GM21717 (cell line): ENCODE measurements around the gene PSG11.
"Not testable (repeated sequence)": the region's sequence is repeated elsewhere in the genome, so short reads cannot be mapped to it uniquely, and the experiment has no call there.

ENCODE experiments used
- ATAC-seq: cut with Tn5 transposase; IDR thresholded peaks from one replicate; pipeline ENCODE4 v1.9.1; 2021; ENCODE audit warnings: mild to moderate bottlenecking, moderate library complexity; ENCODE audit not compliant: unreplicated experiment

PSG11 gene

DNA sequence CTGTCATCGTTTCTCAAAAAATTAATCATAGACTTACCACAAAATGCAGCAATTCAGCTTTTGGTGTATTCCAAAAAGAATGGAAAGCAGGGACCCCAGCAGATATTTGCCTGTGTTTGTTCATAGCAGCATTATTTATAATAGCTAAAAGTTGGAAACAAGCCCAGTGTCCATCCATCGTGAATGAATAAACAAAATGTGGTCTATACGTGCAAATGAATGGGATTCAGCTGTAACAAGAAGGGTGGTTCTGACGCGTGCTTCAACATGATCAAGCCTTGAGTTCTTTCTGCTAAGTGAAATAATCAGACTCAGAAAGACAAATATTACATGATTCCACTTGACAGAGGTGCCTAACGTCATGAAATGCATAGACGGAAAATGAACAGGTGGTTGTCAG lies 36.4 kb downstream of the PSG11 start:
- no peak for ATAC-seq

DNA sequence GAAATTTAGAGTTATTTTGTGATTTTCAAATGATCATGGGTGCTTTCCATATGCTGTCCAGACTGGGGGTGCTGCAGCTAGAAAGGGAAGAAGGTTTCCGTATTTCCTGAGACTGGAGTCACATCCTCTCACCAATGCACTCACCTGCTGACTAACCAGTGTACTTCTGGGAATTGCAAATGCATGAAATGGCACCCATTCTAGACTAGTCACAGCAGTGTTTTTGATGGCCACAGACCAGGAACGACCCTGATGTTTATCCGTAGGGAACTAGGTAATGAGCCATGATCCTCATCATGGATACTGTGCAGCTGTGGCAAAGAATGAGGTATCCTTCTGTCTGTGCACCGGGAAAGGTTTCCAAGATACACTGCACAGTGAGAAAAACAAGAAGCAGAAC lies 37.1 kb downstream of the PSG11 start:
- ATAC-seq, result not testable (repeated sequence)

DNA sequence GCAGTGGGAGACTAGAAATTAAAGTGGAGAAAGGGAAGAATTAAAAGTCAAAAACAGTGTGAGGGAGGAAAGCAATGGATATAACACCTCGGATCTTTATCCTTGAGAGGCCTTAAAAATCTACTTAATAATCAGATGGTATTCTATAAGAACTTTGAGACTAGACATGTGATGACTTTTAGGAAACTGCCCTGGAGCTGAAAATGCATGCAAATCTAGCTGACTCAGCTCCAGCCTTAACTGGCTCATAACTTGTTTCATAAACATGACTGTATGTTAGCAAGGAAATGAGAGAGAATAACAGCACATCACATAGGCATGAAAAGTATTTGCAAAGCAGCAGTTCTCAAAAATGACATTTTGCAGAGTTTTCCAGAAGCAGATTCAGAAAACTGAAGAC lies 38.1 kb downstream of the PSG11 start:
- ATAC-seq, result not testable (repeated sequence)

DNA sequence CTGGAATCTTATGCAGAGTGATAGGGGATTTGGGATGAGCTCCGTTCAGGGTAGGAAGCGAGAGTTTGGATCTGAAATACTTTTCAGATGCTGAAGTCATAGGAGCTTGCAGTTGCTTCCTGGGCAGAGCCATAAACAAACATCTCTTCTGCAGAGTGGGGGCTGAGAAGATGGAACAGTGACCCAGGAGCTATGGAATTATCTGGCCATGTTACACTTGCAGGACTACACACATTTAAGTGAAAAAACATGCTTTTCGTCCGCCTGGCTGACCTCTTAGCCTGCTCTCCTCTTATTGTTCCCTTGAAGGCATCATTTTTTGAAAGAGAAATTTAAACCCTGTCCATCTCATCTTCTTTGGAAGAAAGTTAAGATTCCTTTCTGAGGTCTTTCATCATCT lies 40.7 kb downstream of the PSG11 start:
- no peak for ATAC-seq

DNA sequence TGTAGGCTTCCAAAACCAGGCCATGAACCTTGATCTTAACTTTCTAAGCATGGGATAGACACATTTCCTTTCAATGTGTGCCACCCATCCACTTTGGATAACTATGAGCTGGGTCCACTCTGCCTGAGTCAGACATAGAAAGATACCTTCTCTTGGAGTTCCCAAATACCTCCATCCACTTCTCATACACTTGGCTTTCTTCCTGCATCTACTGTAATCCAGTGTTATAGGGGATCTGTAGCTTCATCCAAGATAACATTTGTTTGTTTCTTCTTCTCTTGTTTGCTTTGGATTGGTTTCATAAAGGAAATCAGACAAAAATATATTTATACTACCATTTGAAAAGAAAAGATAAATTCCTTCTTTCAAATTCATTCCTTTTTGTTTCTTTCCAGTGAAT lies 44.2 kb downstream of the PSG11 start:
- ATAC-seq, result not testable (repeated sequence)

DNA sequence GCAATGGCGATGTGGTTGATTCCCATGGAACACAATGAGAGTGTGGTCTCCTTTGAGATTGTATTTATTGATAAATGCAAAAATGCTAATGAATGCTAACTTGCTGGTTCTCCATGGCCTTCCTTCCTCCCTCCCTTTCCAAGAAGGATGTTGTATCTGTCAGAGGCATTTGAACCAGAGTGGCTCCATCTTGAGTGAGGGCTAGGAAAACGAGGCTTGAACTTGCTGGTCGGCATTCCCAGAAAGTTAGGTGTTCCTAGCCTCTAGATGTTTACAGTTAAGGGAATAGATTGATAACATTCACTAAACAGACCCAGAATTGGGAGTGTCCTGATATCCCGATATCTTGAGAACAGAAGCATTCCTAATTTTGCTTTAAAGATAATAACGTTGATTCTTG lies 54.8 kb downstream of the PSG11 start:
- ATAC-seq, result not testable (repeated sequence)

DNA sequence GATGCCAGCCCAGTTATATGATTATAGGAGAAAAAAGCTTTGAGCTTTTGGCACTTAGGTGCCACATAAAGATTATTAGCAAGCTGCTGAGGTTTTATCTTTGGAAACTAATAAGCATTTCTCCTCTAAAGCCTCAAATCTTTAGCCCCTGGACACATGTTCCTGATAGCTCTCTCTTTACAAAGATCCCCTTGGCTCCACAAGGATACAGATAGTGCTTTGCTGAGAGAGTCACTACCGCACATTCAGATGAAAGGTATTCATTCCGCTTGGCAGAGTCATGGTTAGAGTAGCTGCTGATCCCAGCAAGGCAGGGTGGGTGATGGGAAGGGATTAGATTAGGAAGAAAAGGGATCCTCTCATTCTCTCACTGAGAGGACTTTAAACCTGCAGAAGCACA lies 61.1 kb downstream of the PSG11 start:
- no peak for ATAC-seq

DNA sequence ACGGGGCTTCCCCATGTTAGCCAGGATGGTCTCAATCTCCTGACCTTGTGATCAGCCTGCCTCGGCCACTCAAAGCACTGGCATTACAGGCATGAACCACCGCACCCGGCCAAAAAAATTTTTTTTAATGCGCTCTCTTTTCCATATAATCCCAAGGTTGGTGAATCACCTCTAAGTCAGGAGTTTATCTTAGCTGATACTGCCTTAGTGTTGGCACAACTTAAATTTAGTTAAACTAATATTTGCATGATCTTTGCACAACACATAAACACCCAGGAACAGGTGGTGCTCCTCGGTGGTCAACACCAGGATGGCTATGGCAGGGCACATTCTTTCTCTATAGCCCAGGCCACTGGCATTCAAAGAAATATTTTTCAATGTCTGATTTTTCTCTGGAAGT lies 65.2 kb downstream of the PSG11 start:
- ATAC-seq, result no peak
